NB4 (cell line): ENCODE data around the gene CDC42BPA.

Experiments
- CTCF ChIP-seq: IDR thresholded peaks from one replicate; pipeline ENCODE4 v1.5.1; 2012; ENCODE audit warnings: low read depth, low read length
- MAX ChIP-seq: IDR thresholded peaks from 2 replicates; pipeline ENCODE4 v1.6.1; 2011; ENCODE audit warnings: low read depth, low read length

DNA sequence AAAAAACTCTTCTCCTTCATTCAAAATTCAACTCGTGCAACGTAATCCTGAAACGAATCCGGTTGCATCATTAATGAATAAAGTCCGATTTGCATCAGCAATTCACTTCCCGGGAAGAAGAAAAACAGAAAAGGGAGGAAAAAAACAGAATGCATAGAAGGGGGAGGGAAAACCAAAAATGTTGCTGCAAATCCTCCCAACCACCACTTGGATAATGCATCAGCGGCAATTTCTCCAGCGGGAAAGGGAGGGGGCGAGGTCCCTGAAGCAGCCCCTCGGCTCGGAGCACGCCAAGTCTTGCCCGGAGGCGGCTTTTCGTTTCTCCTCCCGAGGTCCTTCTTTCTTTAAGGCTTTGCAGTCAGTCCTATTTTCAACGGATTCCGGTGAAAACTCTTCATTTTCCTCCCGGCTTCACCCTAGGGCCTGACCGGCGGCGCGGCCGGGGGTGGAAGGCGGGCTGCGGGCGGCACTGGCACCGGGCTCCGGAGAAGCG is 723 bp downstream of the CDC42BPA start:
- TF ChIP-seq CTCF (no peak), MAX (no peak)
